ENCODE results near the gene TRIP4. TPM values are rescaled to one million over a fixed set of nuclear protein-coding genes. Genes with fewer than 3 reads are reported as not detected.
"Not testable (repeated sequence)": the region's sequence is repeated elsewhere in the genome, so short reads cannot be mapped to it uniquely, and the experiment has no call there.

Gene TRIP4
- total RNA-seq, 1 experiment from 2014 or later = 6.0 TPM

- Histone ChIP-seq H3K27me3 (ENCODE audit: low read length) (no peaks in the 10 kb centered on the region), H2AFZ (ENCODE audit: low read length) (no peak overlapping the region), H3K27ac (ENCODE audit: low read length) (no peak overlapping the region), H3K4me2 (ENCODE audit: low read length) (no peak overlapping the region), H4K20me1 (ENCODE audit: low read length) (no peaks in the 10 kb centered on the region), H3K9me2 (replicated peaks; ENCODE audit: low read length) (no peaks in the 10 kb centered on the region), H3K4me1 (ENCODE audit: insufficient read depth, low read length) (no peaks in the 10 kb centered on the region), H3K79me2 (ENCODE audit: low read length) (no peaks in the 10 kb centered on the region), H3K9ac (ENCODE audit: low read length) (no peak overlapping the region), H3F3A (ENCODE audit: low read length, unreplicated experiment) (no peaks in the 10 kb centered on the region), H3K4me3 (ENCODE audit: low read length) (no peak overlapping the region), H3K36me3 (ENCODE audit: low read depth, low read length) (no peaks in the 10 kb centered on the region), H3K9me3 (ENCODE audit: low read length) (no peaks in the 10 kb centered on the region)
- no peak for DNase-seq
- BruUV-seq (replicated peaks) = no TSS peak
- TF ChIP-seq CTCF (conservative IDR thresholded peaks at IDR 0.05; ENCODE audit: low read depth, low read length) = no peak
- no peak for ATAC-seq
- ChIA-PET CTCF (no interaction called here), POLR2A (ENCODE audit: unreplicated experiment) (no interaction called here)
- intact Hi-C loops (cut with micrococcal nuclease) = no loop called here
These were observed 106.0 kb downstream of the TRIP4 start for GRCh38 chr15:64493641-64494040.

- H2AFZ ChIP-seq (ENCODE audit: low read length); CTCF ChIA-PET; H3K79me2 ChIP-seq (ENCODE audit: low read length); ATAC-seq; BruUV-seq (replicated peaks); H3K4me2 ChIP-seq (ENCODE audit: low read length); H4K20me1 ChIP-seq (ENCODE audit: low read length); POLR2A ChIA-PET (ENCODE audit: unreplicated experiment); intact Hi-C loops (cut with micrococcal nuclease); H3K9me3 ChIP-seq (ENCODE audit: low read length); H3F3A ChIP-seq (ENCODE audit: low read length, unreplicated experiment); H3K9me2 ChIP-seq (replicated peaks; ENCODE audit: low read length); H3K9ac ChIP-seq (ENCODE audit: low read length); H3K27ac ChIP-seq (ENCODE audit: low read length); H3K4me1 ChIP-seq (ENCODE audit: insufficient read depth, low read length); H3K4me3 ChIP-seq (ENCODE audit: low read length); H3K36me3 ChIP-seq (ENCODE audit: low read depth, low read length); H3K27me3 ChIP-seq (ENCODE audit: low read length); DNase-seq: not testable (repeated sequence)
These were observed 108.3 kb downstream of the TRIP4 start for GRCh38 chr15:64495968-64496367.

- CTCF ChIA-PET = interaction anchor here (0.6 kb wide), 1 partner anchor 35 kb away, joined by 3 read pairs; no protein-coding TSS in a partner anchor
- Histone ChIP-seq H3K36me3 (ENCODE audit: low read depth, low read length) (no peaks in the 10 kb centered on the region), H3K4me3 (ENCODE audit: low read length) (no peak overlapping the region), H2AFZ (ENCODE audit: low read length) (no peak overlapping the region), H3F3A (ENCODE audit: low read length, unreplicated experiment) (no peaks in the 10 kb centered on the region), H3K4me2 (ENCODE audit: low read length) (no peak overlapping the region), H3K79me2 (ENCODE audit: low read length) (no peaks in the 10 kb centered on the region), H3K9me3 (ENCODE audit: low read length) (no peaks in the 10 kb centered on the region), H3K9ac (ENCODE audit: low read length) (no peak overlapping the region), H4K20me1 (ENCODE audit: low read length) (no peaks in the 10 kb centered on the region), H3K27ac (ENCODE audit: low read length) (no peak overlapping the region), H3K9me2 (replicated peaks; ENCODE audit: low read length) (no peaks in the 10 kb centered on the region), H3K27me3 (ENCODE audit: low read length) (no peaks in the 10 kb centered on the region), H3K4me1 (ENCODE audit: insufficient read depth, low read length) (no peaks in the 10 kb centered on the region)
- no peak for ATAC-seq
- DNase-seq = no peak
- POLR2A ChIA-PET (ENCODE audit: unreplicated experiment) = no interaction called here
- no peak for TF ChIP-seq EZH2 (IDR thresholded peaks at IDR 0.05; ENCODE audit: low read length, unreplicated experiment)
- no TSS peak for BruUV-seq (replicated peaks)
- intact Hi-C loops (cut with micrococcal nuclease) = no loop called here
These were observed 113.2 kb downstream of the TRIP4 start for GRCh38 chr15:64500695-64501395.

GRCh38 chr15:64501396-64501715 is 113.7 kb downstream of the TRIP4 start:
- no peaks in the 10 kb centered on the region for H3F3A ChIP-seq (ENCODE audit: low read length, unreplicated experiment)
- H3K79me2 ChIP-seq (ENCODE audit: low read length) = no peaks in the 10 kb centered on the region
- no peaks in the 10 kb centered on the region for H4K20me1 ChIP-seq (ENCODE audit: low read length)
- no peaks in the 10 kb centered on the region for H3K27me3 ChIP-seq (ENCODE audit: low read length)
- no TSS peak for BruUV-seq (replicated peaks)
- no peaks in the 10 kb centered on the region for H3K9me2 ChIP-seq (replicated peaks; ENCODE audit: low read length)
- no peak overlapping the region for H2AFZ ChIP-seq (ENCODE audit: low read length)
- H3K9ac ChIP-seq (ENCODE audit: low read length) = no peak overlapping the region
- no peaks in the 10 kb centered on the region for H3K9me3 ChIP-seq (ENCODE audit: low read length)
- TF ChIP-seq CTCF (conservative IDR thresholded peaks at IDR 0.05; ENCODE audit: low read depth, low read length) (no peak), EZH2 (IDR thresholded peaks at IDR 0.05; ENCODE audit: low read length, unreplicated experiment) (no peak), EZH2phosphoT487 (IDR thresholded peaks at IDR 0.05; ENCODE audit: borderline replicate concordance, low read length) (no peak)
- no peak for ATAC-seq
- H3K4me2 ChIP-seq (ENCODE audit: low read length) = no peak overlapping the region
- intact Hi-C loops (cut with micrococcal nuclease) = no loop called here
- H3K4me1 ChIP-seq (ENCODE audit: insufficient read depth, low read length) = no peaks in the 10 kb centered on the region
- H3K27ac ChIP-seq (ENCODE audit: low read length) = no peak overlapping the region
- no peak overlapping the region for H3K4me3 ChIP-seq (ENCODE audit: low read length)
- no peaks in the 10 kb centered on the region for H3K36me3 ChIP-seq (ENCODE audit: low read depth, low read length)
- DNase-seq = no peak
- POLR2A ChIA-PET (ENCODE audit: unreplicated experiment) = no interaction called here
- CTCF ChIA-PET = no interaction called here
